Loucy (cell line): Measurements from ENCODE around the gene SCAF1.

Experiments
- CTCF ChIP-seq: fragments of 200-600 bp; sonication (generic); conservative IDR thresholded peaks from 2 replicates; pipeline ENCODE4 v1.5.1; 2014; ENCODE audit warnings: mild to moderate bottlenecking, antibody characterized with exemption, low read length
- EZH2phosphoT487 ChIP-seq: fragments of 200-600 bp; IDR thresholded peaks from 2 replicates; pipeline ENCODE4 v1.6.1; 2018; ENCODE audit warnings: antibody characterized with exemption, mild to moderate bottlenecking, moderate library complexity, borderline replicate concordance

- no peak for TF ChIP-seq EZH2phosphoT487
- no peak; the same call in 1 of the 2 replicates for TF ChIP-seq CTCF
These were observed 555 bp downstream of the SCAF1 start for GRCh38 chr19:49642492-49643035.
